Trophoblast cell (in vitro differentiated cells and primary cell): ENCODE measurements around the gene NHSL1.

Experiments used
- DNase-seq, 2 donors: peaks; one replicate each; pipeline ENCODE4 v3.0.0-alpha.2; 2016
- H2AFZ ChIP-seq: 2 replicates; pipeline ENCODE4 v1.6.1; 2013; ENCODE audit warnings: low read length, moderate library complexity, mild to moderate bottlenecking; ENCODE audit not compliant: insufficient read depth, poor library complexity
- H2AK5ac ChIP-seq: 2 replicates; pipeline ENCODE4 v1.6.1; 2013; ENCODE audit warnings: mild to moderate bottlenecking, low read length
- H2BK120ac ChIP-seq: 2 replicates; pipeline ENCODE4 v1.6.1; 2013; ENCODE audit warnings: low read length, mild to moderate bottlenecking, moderate library complexity; ENCODE audit not compliant: insufficient read depth, poor library complexity
- H2BK12ac ChIP-seq: 2 replicates; pipeline ENCODE4 v1.6.1; 2013; ENCODE audit warnings: mild to moderate bottlenecking, low read length, moderate library complexity
- H2BK5ac ChIP-seq: 2 replicates; pipeline ENCODE4 v1.6.1; 2013; ENCODE audit warnings: low read length, low read depth, moderate library complexity, mild to moderate bottlenecking; ENCODE audit not compliant: poor library complexity
- H3K14ac ChIP-seq: 2 replicates; pipeline ENCODE4 v1.6.1; 2013; ENCODE audit warnings: mild to moderate bottlenecking, low read length
- H3K18ac ChIP-seq: 2 replicates; pipeline ENCODE4 v1.6.1; 2013; ENCODE audit warnings: mild to moderate bottlenecking, low read length
- H3K23ac ChIP-seq: 2 replicates; pipeline ENCODE4 v1.6.1; 2013; ENCODE audit warnings: low read length
- H3K27ac ChIP-seq: 2 replicates; pipeline ENCODE4 v1.5.1; 2013; ENCODE audit warnings: low read depth, mild to moderate bottlenecking, inconsistent platforms, low read length, moderate library complexity
- H3K27me3 ChIP-seq: 2 replicates; pipeline ENCODE4 v1.6.1; 2013; ENCODE audit warnings: inconsistent platforms, mild to moderate bottlenecking, low read length, moderate library complexity; ENCODE audit not compliant: insufficient read depth
- H3K36me3 ChIP-seq, 2 experiments: 1 replicate in 1 of 2; 2 replicates in 1 of 2; pipeline ENCODE4 v1.6.1; 2013; ENCODE audit warnings: low read length in 2 of 2, mild to moderate bottlenecking in 2 of 2, moderate library complexity in 1 of 2; ENCODE audit not compliant: insufficient read depth in 2 of 2, control insufficient read depth in 1 of 2
- H3K4ac ChIP-seq: 2 replicates; pipeline ENCODE4 v1.6.1; 2013; ENCODE audit warnings: low read depth, mild to moderate bottlenecking, low read length, moderate library complexity
- H3K4me1 ChIP-seq, 2 experiments: 1 replicate in 1 of 2; 2 replicates in 1 of 2; pipeline ENCODE4 v1.6.1; 2013; ENCODE audit warnings: low read length in 2 of 2, mild to moderate bottlenecking in 2 of 2, moderate library complexity in 1 of 2; ENCODE audit not compliant: insufficient read depth in 2 of 2, control insufficient read depth in 1 of 2
- H3K4me2 ChIP-seq: 2 replicates; pipeline ENCODE4 v1.6.1; 2013; ENCODE audit warnings: inconsistent platforms, mild to moderate bottlenecking, low read length, moderate library complexity
- H3K4me3 ChIP-seq: 2 replicates; pipeline ENCODE4 v1.5.1; 2013; ENCODE audit warnings: mild to moderate bottlenecking, low read depth, low read length, inconsistent platforms
- H3K79me1 ChIP-seq: one replicate; pipeline ENCODE4 v1.6.1; 2013; ENCODE audit warnings: low read length
- H3K79me2 ChIP-seq: 2 replicates; pipeline ENCODE4 v1.6.1; 2013; ENCODE audit warnings: low read length, mild to moderate bottlenecking; ENCODE audit not compliant: control insufficient read depth, insufficient read depth, poor library complexity
- H3K9ac ChIP-seq: 2 replicates; pipeline ENCODE4 v1.6.1; 2013; ENCODE audit warnings: mild to moderate bottlenecking, low read length
- H3K9me3 ChIP-seq: 2 replicates; pipeline ENCODE4 v1.6.1; 2013; ENCODE audit warnings: low read depth, mild to moderate bottlenecking, control low read depth, inconsistent platforms, low read length; ENCODE audit not compliant: insufficient read depth
- H4K12ac ChIP-seq: 2 replicates; pipeline ENCODE4 v1.6.1; 2013; ENCODE audit warnings: low read depth, mild to moderate bottlenecking, low read length, moderate library complexity
- H4K8ac ChIP-seq: 2 replicates; pipeline ENCODE4 v1.6.1; 2013; ENCODE audit warnings: low read depth, mild to moderate bottlenecking, low read length, moderate library complexity
- H4K91ac ChIP-seq: one replicate; pipeline ENCODE4 v1.6.1; 2013; ENCODE audit warnings: low read depth, mild to moderate bottlenecking, low read length, moderate library complexity
- WGBS: extraction: QIAGEN DNeasy Blood & Tissue Kit; methylation state at CpG from one replicate; pipeline ENCODE4 v1.1.7; 2013; ENCODE audit warnings: missing lambda C conversion rate; ENCODE audit not compliant: insufficient read length, insufficient coverage; ENCODE audit errors: extremely low coverage; 5-methylcytosine and 5-hydroxymethylcytosine counted together

Gene NHSL1

DNA sequence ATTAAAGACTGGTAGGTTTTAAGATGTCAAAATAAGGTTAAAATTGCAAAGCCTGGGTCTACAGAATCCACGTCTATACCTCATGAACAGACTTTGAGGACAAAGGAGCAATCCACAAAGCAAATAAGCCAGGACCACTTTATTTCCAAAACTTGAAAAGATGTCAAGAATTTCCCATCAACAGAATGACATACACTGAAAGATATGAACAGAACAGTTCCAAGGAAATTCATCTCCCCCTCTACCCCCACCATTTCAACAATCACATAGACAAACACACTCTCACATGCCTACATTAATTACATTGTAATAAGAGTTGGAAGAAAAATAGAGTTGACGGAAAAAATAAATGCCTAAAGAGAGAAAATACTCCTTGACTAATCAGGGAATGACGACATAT is 45.2 kb upstream of the NHSL1 start:
- no peaks in the 10 kb centered on the region for H3K27me3 ChIP-seq
- peak overlapping the region; percentile 16 for H3K4ac ChIP-seq
- no peak overlapping the region for H2BK5ac ChIP-seq
- H3K36me3 ChIP-seq, result no peaks in the 10 kb centered on the region
- H2BK12ac ChIP-seq, result no peak overlapping the region
- no peak overlapping the region for H2BK120ac ChIP-seq
- H3K4me3 ChIP-seq, result no peak overlapping the region
- no peak overlapping the region for H2AK5ac ChIP-seq
- no peak overlapping the region for H4K8ac ChIP-seq
- H3K79me1 ChIP-seq, result peaks cover 2% of the 10 kb centered on the region
- peaks cover 3% of the 10 kb centered on the region for H3K79me2 ChIP-seq
- DNase-seq, result no peak
- H3K18ac ChIP-seq, result no peak overlapping the region
- H4K12ac ChIP-seq, result no peak overlapping the region
- H3K4me2 ChIP-seq, result no peak overlapping the region
- H3K23ac ChIP-seq, result no peak overlapping the region
- H3K9me3 ChIP-seq, result no peaks in the 10 kb centered on the region
- no peak overlapping the region for H3K14ac ChIP-seq
- no peak overlapping the region for H3K27ac ChIP-seq
- no peak overlapping the region for H4K91ac ChIP-seq
- no CpG with 5 or more reads among the region's 3 CpGs for WGBS
- H3K4me1 ChIP-seq, result peaks cover 12 to 22% of the 10 kb centered on the region in 2 experiments
- H3K9ac ChIP-seq, result no peak overlapping the region
- no peak overlapping the region for H2AFZ ChIP-seq

- H2BK120ac ChIP-seq, result no peak overlapping the region
- H3K9ac ChIP-seq, result no peak overlapping the region
- no peak overlapping the region for H2AFZ ChIP-seq
- no peaks in the 10 kb centered on the region for H3K27me3 ChIP-seq
- WGBS, result no CpG with 5 or more reads among the region's 4 CpGs
- H3K4me3 ChIP-seq, result no peak overlapping the region
- no peak overlapping the region for H3K23ac ChIP-seq
- H2AK5ac ChIP-seq, result no peak overlapping the region
- H3K9me3 ChIP-seq, result no peaks in the 10 kb centered on the region
- H3K14ac ChIP-seq, result no peak overlapping the region
- peaks cover 12 to 22% of the 10 kb centered on the region in 2 experiments for H3K4me1 ChIP-seq
- H3K4me2 ChIP-seq, result no peak overlapping the region
- no peak overlapping the region for H4K91ac ChIP-seq
- peak overlapping the region; percentile 55 for H3K4ac ChIP-seq
- H3K27ac ChIP-seq, result no peak overlapping the region
- no peaks in the 10 kb centered on the region for H3K36me3 ChIP-seq
- peaks cover 3% of the 10 kb centered on the region for H3K79me2 ChIP-seq
- H2BK5ac ChIP-seq, result no peak overlapping the region
- H3K18ac ChIP-seq, result no peak overlapping the region
- no peak overlapping the region for H2BK12ac ChIP-seq
- peaks cover 2% of the 10 kb centered on the region for H3K79me1 ChIP-seq
- H4K8ac ChIP-seq, result no peak overlapping the region
- DNase-seq, result no peak
- H4K12ac ChIP-seq, result no peak overlapping the region
Observed at GRCh38 chr6:138543657-138544056, 44.4 kb upstream of the NHSL1 start.

DNA sequence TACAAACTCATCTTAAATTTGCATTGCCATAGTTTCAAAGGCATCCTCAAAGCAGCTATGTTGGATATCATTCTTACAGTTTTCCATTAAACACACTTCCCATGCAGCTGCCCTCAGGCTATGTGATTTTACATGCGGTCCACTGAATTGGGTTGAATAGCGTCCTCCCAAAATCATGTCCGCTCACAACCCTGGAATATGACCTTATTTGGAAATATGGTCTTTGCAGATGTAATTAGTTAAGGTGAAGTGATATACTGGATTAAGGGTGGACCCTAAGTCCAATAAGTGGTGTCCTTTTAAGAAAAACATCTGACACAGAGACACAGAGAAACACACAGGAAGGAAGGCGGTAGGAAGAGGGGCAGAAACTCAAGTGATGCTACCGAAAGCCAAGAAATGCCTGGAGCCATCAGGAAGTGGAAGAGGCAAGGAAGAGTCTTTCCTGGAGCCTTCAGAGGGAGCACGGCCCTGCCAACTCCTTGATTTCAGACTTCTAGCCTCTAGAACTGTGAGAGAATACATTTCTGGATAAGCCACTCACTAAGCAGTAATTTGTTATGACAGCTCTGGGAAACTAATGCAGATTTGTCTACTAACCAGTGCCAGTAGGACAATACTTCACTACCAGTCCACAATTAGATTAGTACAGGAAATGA is 42.7 kb upstream of the NHSL1 start:
- Histone ChIP-seq H3K4ac (peak overlapping the region; percentile 27), H3K9ac (no peak overlapping the region), H2BK12ac (peak overlapping the region; percentile 54), H2AK5ac (no peak overlapping the region), H3K79me1 (peaks cover 2% of the 10 kb centered on the region), H3K79me2 (peaks cover 1% of the 10 kb centered on the region), H3K27ac (peak overlapping the region; percentile 14), H3K18ac (no peak overlapping the region), H3K4me1 (peaks cover 12 to 20% of the 10 kb centered on the region in 2 experiments), H3K27me3 (no peaks in the 10 kb centered on the region), H3K36me3 (no peaks in the 10 kb centered on the region), H2BK120ac (no peak overlapping the region), H2AFZ (no peak overlapping the region), H3K9me3 (no peaks in the 10 kb centered on the region), H3K4me3 (no peak overlapping the region), H3K23ac (no peak overlapping the region), H4K12ac (no peak overlapping the region), H4K8ac (no peak overlapping the region), H4K91ac (no peak overlapping the region), H2BK5ac (no peak overlapping the region), H3K14ac (no peak overlapping the region), H3K4me2 (no peak overlapping the region)
- no peak for DNase-seq
- whole genome bisulfite sequencing, result no CpG with 5 or more reads among the region's 6 CpGs

DNA sequence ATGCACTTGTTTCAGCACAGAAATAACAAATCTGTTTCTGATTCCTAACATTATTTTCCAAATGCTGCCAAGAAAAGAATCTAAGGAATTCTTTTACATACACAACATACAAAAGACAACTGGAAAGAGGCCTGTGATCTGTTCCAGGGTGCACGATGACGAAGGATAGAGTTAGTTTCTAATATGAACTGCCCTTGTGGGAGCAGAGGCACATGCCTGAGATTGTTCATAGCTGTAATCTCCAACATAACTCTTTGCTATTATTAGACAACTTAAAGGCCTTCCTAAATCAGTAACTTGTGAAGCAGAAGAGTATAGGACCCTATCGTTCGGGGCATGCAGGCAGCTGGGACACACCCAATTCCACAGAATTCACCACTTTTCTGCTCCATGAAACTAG is 41.2 kb upstream of the NHSL1 start:
- Histone ChIP-seq H2BK12ac (no peak overlapping the region), H4K12ac (no peak overlapping the region), H3K27ac (peak overlapping the region; percentile 48), H3K36me3 (no peaks in the 10 kb centered on the region), H2AK5ac (no peak overlapping the region), H4K91ac (no peak overlapping the region), H3K27me3 (no peaks in the 10 kb centered on the region), H3K9me3 (no peaks in the 10 kb centered on the region), H3K79me1 (peaks cover 2% of the 10 kb centered on the region), H3K9ac (no peak overlapping the region), H3K79me2 (peaks cover 1% of the 10 kb centered on the region), H3K4ac (no peak overlapping the region), H3K18ac (no peak overlapping the region), H4K8ac (no peak overlapping the region), H3K4me2 (peak overlapping the region; percentile 39), H2BK5ac (no peak overlapping the region), H3K4me3 (no peak overlapping the region), H3K14ac (no peak overlapping the region), H2AFZ (no peak overlapping the region), H3K23ac (no peak overlapping the region), H3K4me1 (peaks cover 5 to 19% of the 10 kb centered on the region in 2 experiments), H2BK120ac (no peak overlapping the region)
- WGBS, result no CpG with 5 or more reads among the region's 4 CpGs
- peak in 1 of 2 donors; percentile 32 for DNase-seq
